Keratinocyte (primary cell): ENCODE measurements around the gene FREM3.

Experiments
- CTCF ChIP-seq, 3 experiments: IDR thresholded peaks in 1 of 3; conservative IDR thresholded peaks in 1 of 3; optimal IDR thresholded peaks in 1 of 3; 2 replicates in 2 of 3; 3 replicates in 1 of 3; pipeline versions ENCODE3 to v1.5.1; 2011; ENCODE audit warnings: low read length in 3 of 3, mild to moderate bottlenecking in 3 of 3, moderate library complexity in 2 of 3, control low read depth in 1 of 3, inconsistent platforms in 1 of 3; ENCODE audit not compliant: insufficient read depth in 2 of 3; ENCODE audit errors: extremely low read depth in 1 of 3
- EZH2 ChIP-seq: IDR thresholded peaks from one replicate; pipeline ENCODE4 v1.6.1; 2012; ENCODE audit warnings: inconsistent platforms, mild to moderate bottlenecking, low read length, moderate library complexity

DNA sequence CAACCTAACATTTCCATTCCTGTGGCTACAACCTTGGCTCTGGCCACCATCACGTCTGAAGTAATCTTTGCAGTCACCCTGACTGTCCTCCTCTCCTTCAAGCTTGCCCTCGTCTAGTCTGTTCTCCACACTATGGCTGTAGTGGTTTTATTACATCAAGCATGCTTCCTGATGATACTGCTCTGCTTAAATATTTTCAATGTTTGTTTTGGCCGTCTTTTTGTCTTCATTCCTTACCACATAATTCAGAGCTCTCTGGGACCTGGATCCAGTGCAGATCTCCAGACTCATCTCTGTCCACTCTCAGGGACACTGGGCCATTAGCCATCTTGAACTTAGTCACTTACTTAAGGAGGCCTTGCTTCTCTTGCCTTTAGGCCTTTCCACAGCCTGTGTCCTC, 27.7 kb upstream of the FREM3 start:
- no peak for TF ChIP-seq CTCF (optimal IDR thresholded peaks at IDR 0.05 in 1 of 3, IDR thresholded peaks at IDR 0.05 in 1 of 3, conservative IDR thresholded peaks at IDR 0.05 in 1 of 3; ENCODE audit: extremely low read depth in 1 of 3, insufficient read depth in 2 of 3, low read length in 3 of 3)
- no peak for TF ChIP-seq EZH2
